ENCODE results near the gene SIX5. TPM values are rescaled to one million over a fixed set of nuclear protein-coding genes. Genes with fewer than 3 reads are reported as not detected.
A peak's percentile ranks its signal among the peaks of the same experiment; 100 is the strongest.

SIX5 gene
- total and polyA plus RNA-seq, 9 of the 15 experiments (the other 6 are each of a cell fraction or from before 2014, with no cell fraction given), result 1.4 to 17.2 (median 7.4) TPM; not detected in 2

DNA sequence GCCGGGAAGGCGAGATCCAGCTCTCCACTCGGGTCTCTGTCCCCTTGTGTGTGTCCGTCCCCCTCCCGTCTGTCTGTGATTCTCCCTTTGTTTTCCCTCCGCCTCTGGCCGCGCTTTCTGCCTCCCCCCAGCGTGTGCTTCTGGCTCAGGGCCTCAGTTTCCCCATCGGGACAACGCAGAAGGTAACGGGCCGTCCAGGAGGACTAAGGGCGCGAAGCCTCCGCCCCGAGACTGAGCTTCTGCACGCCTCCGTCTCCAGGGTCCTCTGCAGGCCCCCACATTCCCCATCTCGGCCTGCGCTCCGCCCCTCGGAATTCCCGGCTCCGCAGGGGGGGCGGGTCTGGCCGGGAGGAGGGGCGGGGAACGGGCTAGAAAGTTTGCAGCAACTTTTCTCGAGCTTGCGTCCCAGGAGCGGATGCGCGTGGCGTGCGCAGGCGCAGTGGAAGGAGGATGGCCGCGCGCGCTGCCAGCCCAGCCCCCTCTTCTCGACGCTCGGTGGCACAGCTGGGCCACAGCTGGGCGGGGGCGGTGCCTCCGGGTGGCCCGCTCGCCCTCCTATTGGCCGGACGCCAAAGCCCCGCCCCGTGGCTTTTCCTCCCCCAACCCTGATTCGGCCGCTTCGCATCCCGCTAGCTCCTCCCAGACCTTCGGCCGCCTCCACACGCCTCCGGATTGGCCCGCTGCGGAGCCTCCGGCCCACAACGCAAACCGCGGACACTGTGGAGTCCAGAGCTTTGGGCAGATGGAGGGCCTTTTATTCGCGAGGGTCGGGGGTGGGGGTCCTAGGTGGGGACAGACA, at the start of gene SIX5 (continued):
- TF ChIP-seq ZNF24 (IDR thresholded peaks at IDR 0.05), result 0 out of 2 replicates have a peak, but pooled peaks have one; percentile 16
- no peak for TF ChIP-seq ZNF445 (CRISPR knock-in tag; IDR thresholded peaks at IDR 0.05; ENCODE audit: low read depth)
- TF ChIP-seq, protein P1, sequence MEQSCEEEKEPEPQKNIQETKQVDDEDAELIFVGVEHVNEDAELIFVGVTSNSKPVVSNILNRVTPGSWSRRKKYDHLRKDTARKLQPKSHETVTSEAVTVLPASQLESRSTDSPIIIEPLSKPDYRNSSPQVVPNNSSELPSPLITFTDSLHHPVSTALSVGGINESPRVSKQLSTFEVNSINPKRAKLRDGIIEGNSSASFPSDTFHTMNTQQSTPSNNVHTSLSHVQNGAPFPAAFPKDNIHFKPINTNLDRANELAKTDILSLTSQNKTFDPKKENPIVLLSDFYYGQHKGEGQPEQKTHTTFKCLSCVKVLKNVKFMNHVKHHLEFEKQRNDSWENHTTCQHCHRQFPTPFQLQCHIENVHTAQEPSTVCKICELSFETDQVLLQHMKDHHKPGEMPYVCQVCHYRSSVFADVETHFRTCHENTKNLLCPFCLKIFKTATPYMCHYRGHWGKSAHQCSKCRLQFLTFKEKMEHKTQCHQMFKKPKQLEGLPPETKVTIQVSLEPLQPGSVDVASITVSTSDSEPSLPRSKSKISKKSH (CRISPR knock-in tag; IDR thresholded peaks at IDR 0.05), result no peak
- peak; percentile 77 for TF ChIP-seq POLR2G (IDR thresholded peaks at IDR 0.05; ENCODE audit: low read depth, low read length)
- no peak for TF ChIP-seq CREB5 (CRISPR knock-in tag; IDR thresholded peaks at IDR 0.05)
- TF ChIP-seq, protein P2, sequence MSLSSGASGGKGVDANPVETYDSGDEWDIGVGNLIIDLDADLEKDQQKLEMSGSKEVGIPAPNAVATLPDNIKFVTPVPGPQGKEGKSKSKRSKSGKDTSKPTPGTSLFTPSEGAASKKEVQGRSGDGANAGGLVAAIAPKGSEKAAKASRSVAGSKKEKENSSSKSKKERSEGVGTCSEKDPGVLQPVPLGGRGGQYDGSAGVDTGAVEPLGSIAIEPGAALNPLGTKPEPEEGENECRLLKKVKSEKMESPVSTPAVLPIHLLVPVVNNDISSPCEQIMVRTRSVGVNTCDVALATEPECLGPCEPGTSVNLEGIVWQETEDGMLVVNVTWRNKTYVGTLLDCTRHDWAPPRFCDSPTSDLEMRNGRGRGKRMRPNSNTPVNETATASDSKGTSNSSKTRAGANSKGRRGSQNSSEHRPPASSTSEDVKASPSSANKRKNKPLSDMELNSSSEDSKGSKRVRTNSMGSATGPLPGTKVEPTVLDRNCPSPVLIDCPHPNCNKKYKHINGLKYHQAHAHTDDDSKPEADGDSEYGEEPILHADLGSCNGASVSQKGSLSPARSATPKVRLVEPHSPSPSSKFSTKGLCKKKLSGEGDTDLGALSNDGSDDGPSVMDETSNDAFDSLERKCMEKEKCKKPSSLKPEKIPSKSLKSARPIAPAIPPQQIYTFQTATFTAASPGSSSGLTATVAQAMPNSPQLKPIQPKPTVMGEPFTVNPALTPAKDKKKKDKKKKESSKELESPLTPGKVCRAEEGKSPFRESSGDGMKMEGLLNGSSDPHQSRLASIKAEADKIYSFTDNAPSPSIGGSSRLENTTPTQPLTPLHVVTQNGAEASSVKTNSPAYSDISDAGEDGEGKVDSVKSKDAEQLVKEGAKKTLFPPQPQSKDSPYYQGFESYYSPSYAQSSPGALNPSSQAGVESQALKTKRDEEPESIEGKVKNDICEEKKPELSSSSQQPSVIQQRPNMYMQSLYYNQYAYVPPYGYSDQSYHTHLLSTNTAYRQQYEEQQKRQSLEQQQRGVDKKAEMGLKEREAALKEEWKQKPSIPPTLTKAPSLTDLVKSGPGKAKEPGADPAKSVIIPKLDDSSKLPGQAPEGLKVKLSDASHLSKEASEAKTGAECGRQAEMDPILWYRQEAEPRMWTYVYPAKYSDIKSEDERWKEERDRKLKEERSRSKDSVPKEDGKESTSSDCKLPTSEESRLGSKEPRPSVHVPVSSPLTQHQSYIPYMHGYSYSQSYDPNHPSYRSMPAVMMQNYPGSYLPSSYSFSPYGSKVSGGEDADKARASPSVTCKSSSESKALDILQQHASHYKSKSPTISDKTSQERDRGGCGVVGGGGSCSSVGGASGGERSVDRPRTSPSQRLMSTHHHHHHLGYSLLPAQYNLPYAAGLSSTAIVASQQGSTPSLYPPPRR (CRISPR knock-in tag; IDR thresholded peaks at IDR 0.05; ENCODE audit: borderline replicate concordance), result no peak
- no peak; the same call in 1 of the 2 replicates for TF ChIP-seq JUN (IDR thresholded peaks at IDR 0.05; ENCODE audit: borderline replicate concordance, low read depth, low read length)
- TF ChIP-seq JUN (CRISPR knock-in tag; IDR thresholded peaks at IDR 0.05; ENCODE audit: borderline replicate concordance), result no peak
- peak; percentile 84 for TF ChIP-seq ETS1 (conservative IDR thresholded peaks at IDR 0.05; ENCODE audit: control insufficient read depth, low read depth, low read length)
- TF ChIP-seq MTA2 (IDR thresholded peaks at IDR 0.05; ENCODE audit: low read depth), result peak; percentile 20; the same call in 1 of the 2 replicates
- TF ChIP-seq ADNP (tag; IDR thresholded peaks at IDR 0.05), result no peak
- TF ChIP-seq ZNF23 (CRISPR knock-in tag; IDR thresholded peaks at IDR 0.05), result no peak
- no peak for TF ChIP-seq HOMEZ (CRISPR knock-in tag; IDR thresholded peaks at IDR 0.05)
- TF ChIP-seq NR4A1 (CRISPR knock-in tag; IDR thresholded peaks at IDR 0.05), result no peak
- no peak for TF ChIP-seq NR4A1 (tag; IDR thresholded peaks at IDR 0.05)
- TF ChIP-seq EP400 (IDR thresholded peaks at IDR 0.05), result peak; percentile 64
- TF ChIP-seq ZZZ3 (IDR thresholded peaks at IDR 0.05), result no peak
